Medulla oblongata (tissue), 1 donor: ENCODE results near the gene AACS.
"Not testable (repeated sequence)": the region's sequence is repeated elsewhere in the genome, so short reads cannot be mapped to it uniquely, and the experiment has no call there.

Experiments used
- DNase-seq: peaks from one replicate; pipeline ENCODE4 v3.0.0-alpha.2; 2015; ENCODE audit errors: extremely low spot score

AACS gene

GRCh38 chr12:125057708-125058107, 7.5 kb upstream of the AACS start:
- no peak for DNase-seq

- DNase-seq, result no peak
Observed at GRCh38 chr12:125061229-125061628, 4.0 kb upstream of the AACS start.

GRCh38 chr12:125063522-125063921, 1.7 kb upstream of the AACS start:
- not testable (repeated sequence) for DNase-seq

- no peak for DNase-seq
Observed at GRCh38 chr12:125064492-125064891, 743 bp upstream of the AACS start.

GRCh38 chr12:125065919-125066570, 810 bp downstream of the AACS start:
- DNase-seq, result no peak

- no peak for DNase-seq
Observed at GRCh38 chr12:125068391-125068790, 3.2 kb downstream of the AACS start.

GRCh38 chr12:125069616-125070015, 4.4 kb downstream of the AACS start:
- DNase-seq, result peak; percentile 14

GRCh38 chr12:125070112-125070511, 4.9 kb downstream of the AACS start:
- peak; percentile 58 for DNase-seq

GRCh38 chr12:125070661-125071390, 5.6 kb downstream of the AACS start:
- no peak for DNase-seq

GRCh38 chr12:125071456-125071855, 6.2 kb downstream of the AACS start:
- DNase-seq, result no peak

- DNase-seq, result no peak
Observed at GRCh38 chr12:125072496-125072895, 7.3 kb downstream of the AACS start.

GRCh38 chr12:125074294-125074693, 9.1 kb downstream of the AACS start:
- DNase-seq, result not testable (repeated sequence)

- no peak for DNase-seq
Observed at GRCh38 chr12:125076103-125076502, 10.9 kb downstream of the AACS start.

- no peak for DNase-seq
Observed at GRCh38 chr12:125079084-125079483, 13.8 kb downstream of the AACS start.

GRCh38 chr12:125079648-125080645, 14.7 kb downstream of the AACS start:
- no peak for DNase-seq

- DNase-seq, result no peak
Observed at GRCh38 chr12:125081427-125081826, 16.2 kb downstream of the AACS start.

GRCh38 chr12:125083072-125083471, 17.8 kb downstream of the AACS start:
- no peak for DNase-seq

- DNase-seq, result not testable (repeated sequence)
Observed at GRCh38 chr12:125088199-125088598, 23.0 kb downstream of the AACS start.

GRCh38 chr12:125089083-125089482, 23.8 kb downstream of the AACS start:
- no peak for DNase-seq

GRCh38 chr12:125089626-125090025, 24.4 kb downstream of the AACS start:
- no peak for DNase-seq

- DNase-seq, result no peak
Observed at GRCh38 chr12:125090437-125090836, 25.2 kb downstream of the AACS start.

GRCh38 chr12:125091401-125091800, 26.2 kb downstream of the AACS start:
- DNase-seq, result no peak
